Measurements from ENCODE around the gene SCRN2.
A peak's percentile ranks its signal among the peaks of the same experiment; 100 is the strongest.

SCRN2 gene

DNA sequence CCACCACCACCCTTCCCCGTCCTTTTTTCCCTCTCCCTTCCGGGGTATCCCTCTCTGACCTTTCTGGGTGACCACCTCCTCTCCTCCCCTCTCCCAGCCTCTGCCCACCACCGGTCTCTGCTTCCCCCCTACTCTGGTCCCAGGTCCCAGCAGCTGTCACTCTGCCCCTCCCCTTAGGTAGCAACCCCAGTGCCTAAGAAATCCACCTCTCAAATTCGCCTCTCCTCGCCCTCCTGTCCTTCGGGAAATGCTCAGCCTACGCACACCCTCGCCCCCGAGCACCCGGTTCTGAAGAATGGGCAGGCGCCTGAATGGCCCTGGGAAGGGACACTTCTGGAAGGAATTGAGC is 10.7 kb upstream of the SCRN2 start:
- H3K9ac ChIP-seq (ENCODE audit: low read depth, low read length) = no peak overlapping the region
- no peaks in the 10 kb centered on the region for H3K9me3 ChIP-seq (replicated peaks; ENCODE audit: low read length)
- no peak overlapping the region for H3K4me3 ChIP-seq (ENCODE audit: low read length)
- H3K4me2 ChIP-seq (ENCODE audit: low read length) = no peak overlapping the region
- H3K27me3 ChIP-seq (ENCODE audit: control insufficient read depth, insufficient read depth, low read length) = peaks cover 87% of the 10 kb centered on the region
- H3K4me1 ChIP-seq (ENCODE audit: control insufficient read depth, insufficient read depth, low read length) = peaks cover 19% of the 10 kb centered on the region
- no peaks in the 10 kb centered on the region for H3K36me3 ChIP-seq (ENCODE audit: insufficient read depth, low read length)

DNA sequence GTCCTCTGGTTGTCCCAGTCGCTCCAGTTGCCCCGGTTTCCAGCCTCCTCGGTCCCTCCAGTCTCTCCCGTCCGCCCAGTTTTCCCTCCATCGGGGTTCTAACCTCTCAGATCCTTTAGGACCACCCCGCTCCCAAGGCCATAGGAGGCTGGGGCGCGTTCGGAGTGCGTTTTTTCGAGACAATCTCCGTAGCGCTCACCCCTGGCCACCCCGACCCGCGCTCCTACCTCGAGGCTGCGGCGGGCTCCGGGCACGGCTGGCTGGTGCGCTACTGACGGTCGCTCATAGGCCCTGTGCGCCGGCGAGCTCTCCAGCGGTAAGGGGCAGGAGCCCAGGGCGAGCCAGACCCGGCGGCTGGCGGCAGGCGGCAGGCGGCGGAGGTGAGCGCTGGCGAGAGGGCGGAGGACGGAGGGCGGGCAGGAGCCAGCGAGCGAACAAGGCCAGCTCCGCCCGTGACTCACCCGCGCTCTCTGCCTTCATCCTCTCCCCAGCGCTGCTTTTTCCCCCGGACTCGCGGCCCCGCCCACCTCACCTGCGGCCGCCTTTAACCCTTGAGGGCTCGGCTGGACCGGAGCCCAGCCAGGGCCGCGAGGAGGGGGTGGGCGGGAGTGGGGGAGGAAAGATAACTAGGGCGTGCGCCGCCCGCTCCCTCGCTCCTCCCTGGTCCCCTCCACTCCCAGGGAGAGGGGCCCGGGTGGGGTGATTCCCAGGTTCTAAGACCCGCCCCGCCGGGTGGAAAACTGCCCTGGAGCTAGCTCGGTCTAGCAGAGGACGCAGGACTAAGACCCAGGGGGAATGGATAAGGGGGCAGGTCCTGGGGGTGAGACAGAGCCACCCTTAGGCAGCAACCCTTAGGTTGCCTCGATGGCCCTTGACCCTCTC is 9.9 kb upstream of the SCRN2 start, which contains the start of gene SP6:
TSS of gene SP6 (minus strand) at position 472 of the 882 bp plus-strand sequence. CDS start 2,734 bp downstream, outside the sequence.
- peak within 1 kb of the TSS; percentile 48 for H3K4me3 ChIP-seq (ENCODE audit: low read length)
- peak within 1 kb of the TSS; percentile 74 for H3K4me2 ChIP-seq (ENCODE audit: low read length)
- H3K27me3 ChIP-seq (ENCODE audit: control insufficient read depth, insufficient read depth, low read length) = peaks cover 88% of the 10 kb centered on the region
- H3K9me3 ChIP-seq (replicated peaks; ENCODE audit: low read length) = no peaks in the 10 kb centered on the region
- H3K36me3 ChIP-seq (ENCODE audit: insufficient read depth, low read length) = no peaks in the 10 kb centered on the region
- peak within 1 kb of the TSS; percentile 4 for H3K9ac ChIP-seq (ENCODE audit: low read depth, low read length)
- H3K4me1 ChIP-seq (ENCODE audit: control insufficient read depth, insufficient read depth, low read length) = peaks cover 18% of the 10 kb centered on the region

DNA sequence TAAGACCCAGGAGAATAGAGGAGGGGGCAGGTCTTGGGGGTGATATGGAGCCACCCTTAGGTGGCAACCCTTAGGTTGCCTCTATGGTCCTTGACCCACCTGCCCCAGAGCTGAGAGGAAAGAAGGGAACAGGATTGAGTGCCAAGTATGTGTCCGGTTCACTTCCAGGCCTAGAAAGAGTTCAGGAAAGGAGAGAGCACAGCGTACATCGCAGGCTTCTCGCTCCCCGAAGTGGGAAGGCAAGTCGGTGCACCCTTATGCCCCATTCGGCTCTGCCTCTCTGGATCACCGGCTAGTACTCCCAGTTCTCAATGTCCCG is 9.3 kb upstream of the SCRN2 start:
- Histone ChIP-seq H3K4me1 (ENCODE audit: control insufficient read depth, insufficient read depth, low read length) (peaks cover 14% of the 10 kb centered on the region), H3K9me3 (replicated peaks; ENCODE audit: low read length) (no peaks in the 10 kb centered on the region), H3K4me3 (ENCODE audit: low read length) (peak overlapping the region; percentile 48), H3K27me3 (ENCODE audit: control insufficient read depth, insufficient read depth, low read length) (peaks cover 87% of the 10 kb centered on the region), H3K4me2 (ENCODE audit: low read length) (peak overlapping the region; percentile 74), H3K9ac (ENCODE audit: low read depth, low read length) (peak overlapping the region; percentile 4), H3K36me3 (ENCODE audit: insufficient read depth, low read length) (no peaks in the 10 kb centered on the region)

DNA sequence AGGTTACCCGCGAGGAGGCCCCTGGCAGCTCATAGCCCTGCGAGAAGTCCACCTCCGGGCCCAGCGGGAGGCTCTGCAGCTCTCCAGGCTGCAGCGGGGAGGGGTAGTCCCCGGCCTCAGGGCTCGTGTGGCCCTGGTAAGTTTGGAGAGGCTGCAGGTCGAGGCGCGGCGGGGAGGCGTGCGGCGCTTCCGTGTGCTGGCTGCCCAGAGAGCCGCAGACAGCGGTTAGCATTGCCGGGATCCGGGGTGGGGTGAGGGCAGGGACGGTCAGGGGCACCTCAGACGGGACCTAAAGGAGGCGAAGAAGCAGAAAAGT is 7.1 kb upstream of the SCRN2 start:
- no peak overlapping the region for H3K9ac ChIP-seq (ENCODE audit: low read depth, low read length)
- no peak overlapping the region for H3K4me3 ChIP-seq (ENCODE audit: low read length)
- no peaks in the 10 kb centered on the region for H3K9me3 ChIP-seq (replicated peaks; ENCODE audit: low read length)
- H3K36me3 ChIP-seq (ENCODE audit: insufficient read depth, low read length) = no peaks in the 10 kb centered on the region
- H3K27me3 ChIP-seq (ENCODE audit: control insufficient read depth, insufficient read depth, low read length) = peaks cover 65% of the 10 kb centered on the region
- H3K4me1 ChIP-seq (ENCODE audit: control insufficient read depth, insufficient read depth, low read length) = peaks cover 14% of the 10 kb centered on the region
- H3K4me2 ChIP-seq (ENCODE audit: low read length) = no peak overlapping the region

DNA sequence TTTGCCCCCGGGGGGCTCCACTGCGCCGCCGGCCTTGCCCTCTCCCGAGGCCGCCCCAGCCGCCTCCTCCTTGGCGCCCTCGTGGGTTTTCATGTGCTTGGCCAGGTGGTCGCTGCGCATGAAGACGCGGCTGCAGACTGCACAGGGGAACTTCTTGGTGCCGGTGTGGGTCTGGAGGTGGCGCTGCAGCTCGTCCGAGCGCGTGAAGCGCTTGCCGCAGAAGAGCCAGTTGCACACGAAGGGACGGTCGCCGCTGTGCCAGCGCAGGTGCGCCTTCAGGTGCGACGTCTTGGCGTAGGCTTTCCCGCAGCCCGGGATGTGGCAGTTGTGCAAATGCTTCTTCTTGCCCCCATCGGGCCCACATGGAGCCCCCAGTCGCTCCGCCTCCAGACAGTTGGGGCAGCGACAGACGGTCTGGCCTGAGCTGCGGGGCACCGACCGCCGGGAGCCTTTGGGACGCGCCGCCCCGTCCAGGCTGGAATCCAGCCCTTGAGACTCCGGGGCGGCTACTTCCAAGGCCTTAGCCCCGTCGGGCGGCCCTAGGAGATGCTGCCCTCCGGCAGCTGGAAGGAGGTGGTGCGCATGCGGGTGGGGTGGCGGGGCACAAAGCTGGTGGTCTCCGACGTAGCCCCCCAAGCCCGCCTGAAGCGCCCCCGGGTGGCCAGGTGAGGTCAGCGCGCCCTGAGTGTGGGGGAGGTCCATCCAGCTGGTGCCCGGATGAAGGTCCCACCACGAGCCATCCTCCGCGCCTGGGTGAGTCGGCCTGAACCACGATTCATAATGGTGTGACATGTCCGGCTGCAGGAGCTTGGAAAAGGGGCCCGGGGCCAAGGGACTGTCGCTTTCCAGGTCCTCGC is 6.5 kb upstream of the SCRN2 start:
- Histone ChIP-seq H3K27me3 (ENCODE audit: control insufficient read depth, insufficient read depth, low read length) (peaks cover 59% of the 10 kb centered on the region), H3K4me2 (ENCODE audit: low read length) (no peak overlapping the region), H3K9ac (ENCODE audit: low read depth, low read length) (no peak overlapping the region), H3K4me1 (ENCODE audit: control insufficient read depth, insufficient read depth, low read length) (peaks cover 14% of the 10 kb centered on the region), H3K4me3 (ENCODE audit: low read length) (no peak overlapping the region), H3K36me3 (ENCODE audit: insufficient read depth, low read length) (no peaks in the 10 kb centered on the region), H3K9me3 (replicated peaks; ENCODE audit: low read length) (no peaks in the 10 kb centered on the region)

DNA sequence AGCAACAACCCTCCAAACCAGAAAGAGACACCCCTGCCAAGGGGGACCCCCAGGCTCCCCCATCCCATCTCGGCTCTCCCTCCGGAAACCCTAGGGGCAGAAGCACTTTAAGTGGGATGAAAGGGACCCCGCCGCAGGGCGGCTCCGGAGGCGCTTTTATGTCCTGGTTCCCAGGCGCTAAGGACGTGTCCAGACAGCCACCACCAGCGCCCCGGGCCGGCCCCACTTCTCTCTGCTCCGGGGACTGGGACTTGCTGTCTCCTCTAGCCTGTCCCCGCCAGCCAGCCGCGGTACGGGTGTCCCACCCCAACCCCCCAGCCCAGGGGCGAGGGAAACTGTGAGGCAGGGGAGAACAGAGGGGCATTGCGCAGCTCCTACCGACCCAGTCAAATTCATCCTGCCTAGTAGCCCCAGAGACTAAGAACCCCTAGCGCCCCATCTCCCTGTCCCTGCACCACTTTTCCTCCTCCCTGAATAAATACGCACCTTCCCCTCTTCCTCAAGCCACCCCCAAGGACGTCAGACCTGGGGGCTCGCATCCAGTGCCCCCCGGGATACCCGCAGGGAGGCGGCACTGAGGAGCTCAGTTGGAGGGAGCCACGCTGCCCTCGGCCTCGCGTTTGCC is 5.8 kb upstream of the SCRN2 start:
- H3K4me1 ChIP-seq (ENCODE audit: control insufficient read depth, insufficient read depth, low read length) = peaks cover 14% of the 10 kb centered on the region

DNA sequence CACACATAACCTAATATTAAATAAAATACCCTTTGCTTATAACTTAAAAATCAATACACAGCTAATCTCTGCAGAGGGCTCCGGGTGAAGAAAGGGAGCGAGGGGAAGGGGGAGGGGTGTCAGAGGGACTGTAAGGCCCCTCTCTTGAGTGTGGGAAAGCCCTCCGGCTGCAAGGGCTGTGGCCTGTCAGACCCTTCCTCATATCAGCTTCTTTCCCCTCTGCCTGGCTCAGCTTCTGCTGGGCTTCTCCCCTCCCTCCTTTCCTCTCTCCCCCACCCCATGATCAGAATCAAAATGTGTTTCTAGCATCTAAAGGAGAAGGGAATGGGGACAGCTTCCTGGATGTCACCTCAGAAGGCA is 4.6 kb upstream of the SCRN2 start:
- peaks cover 12% of the 10 kb centered on the region for H3K4me1 ChIP-seq (ENCODE audit: control insufficient read depth, insufficient read depth, low read length)
- H3K27me3 ChIP-seq (ENCODE audit: control insufficient read depth, insufficient read depth, low read length) = peaks cover 46% of the 10 kb centered on the region

More for the DNA sequence above, 5.8 kb upstream of the SCRN2 start:
- no peaks in the 10 kb centered on the region for H3K9me3 ChIP-seq (replicated peaks; ENCODE audit: low read length)
- H3K27me3 ChIP-seq (ENCODE audit: control insufficient read depth, insufficient read depth, low read length) = peaks cover 52% of the 10 kb centered on the region
- H3K36me3 ChIP-seq (ENCODE audit: insufficient read depth, low read length) = no peaks in the 10 kb centered on the region
- H3K4me2 ChIP-seq (ENCODE audit: low read length) = no peak overlapping the region
- H3K4me3 ChIP-seq (ENCODE audit: low read length) = no peak overlapping the region
- H3K9ac ChIP-seq (ENCODE audit: low read depth, low read length) = no peak overlapping the region

DNA sequence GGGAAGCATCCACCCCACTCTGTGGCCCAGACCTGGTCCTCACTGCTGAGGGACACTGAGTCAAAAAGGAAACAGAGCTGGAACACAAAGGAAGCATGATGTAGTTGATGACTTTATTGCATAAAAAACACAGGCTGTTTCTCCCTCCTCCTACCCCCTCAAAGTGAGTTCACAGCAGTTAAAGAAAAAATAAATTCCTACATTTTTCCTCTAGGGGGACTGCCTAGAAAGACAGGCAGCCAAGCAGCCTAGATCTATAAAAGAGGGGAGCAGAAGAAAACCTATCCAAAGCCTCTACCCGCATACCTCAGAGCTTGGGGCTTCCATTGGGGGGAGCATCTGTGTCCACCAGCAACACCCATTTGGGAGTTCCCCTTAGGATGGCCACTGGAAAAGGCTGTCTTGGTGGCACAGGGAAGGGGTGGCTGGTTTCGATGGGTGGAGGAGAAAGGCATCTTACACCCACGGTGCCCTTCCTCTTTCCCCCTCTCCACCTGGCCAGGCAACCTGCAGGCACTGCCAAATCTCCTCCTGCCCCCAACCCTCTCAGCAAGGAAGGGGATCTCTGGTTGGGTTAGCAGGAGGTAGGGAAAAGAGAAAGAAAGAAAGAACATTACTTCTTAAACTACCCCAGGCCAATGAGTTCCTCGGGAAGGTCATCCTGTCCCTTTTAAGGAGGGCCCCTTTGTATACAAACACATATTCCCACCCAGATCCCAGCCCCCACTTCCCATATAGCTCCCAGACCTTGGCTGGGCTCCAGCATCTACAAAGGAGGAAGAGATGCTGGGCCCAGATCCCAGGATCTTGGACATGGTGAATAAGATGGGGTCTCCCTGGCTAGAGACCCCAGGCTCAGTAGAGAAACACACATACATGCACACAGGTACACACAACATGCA is 4.0 kb upstream of the SCRN2 start:
- Histone ChIP-seq H3K9ac (ENCODE audit: low read depth, low read length) (no peak overlapping the region), H3K27me3 (ENCODE audit: control insufficient read depth, insufficient read depth, low read length) (peaks cover 41% of the 10 kb centered on the region), H3K4me1 (ENCODE audit: control insufficient read depth, insufficient read depth, low read length) (peaks cover 14% of the 10 kb centered on the region)

More for the DNA sequence above, 4.6 kb upstream of the SCRN2 start:
- no peaks in the 10 kb centered on the region for H3K36me3 ChIP-seq (ENCODE audit: insufficient read depth, low read length)
- no peak overlapping the region for H3K4me2 ChIP-seq (ENCODE audit: low read length)
- H3K9me3 ChIP-seq (replicated peaks; ENCODE audit: low read length) = no peaks in the 10 kb centered on the region
- H3K4me3 ChIP-seq (ENCODE audit: low read length) = no peak overlapping the region
- no peak overlapping the region for H3K9ac ChIP-seq (ENCODE audit: low read depth, low read length)

DNA sequence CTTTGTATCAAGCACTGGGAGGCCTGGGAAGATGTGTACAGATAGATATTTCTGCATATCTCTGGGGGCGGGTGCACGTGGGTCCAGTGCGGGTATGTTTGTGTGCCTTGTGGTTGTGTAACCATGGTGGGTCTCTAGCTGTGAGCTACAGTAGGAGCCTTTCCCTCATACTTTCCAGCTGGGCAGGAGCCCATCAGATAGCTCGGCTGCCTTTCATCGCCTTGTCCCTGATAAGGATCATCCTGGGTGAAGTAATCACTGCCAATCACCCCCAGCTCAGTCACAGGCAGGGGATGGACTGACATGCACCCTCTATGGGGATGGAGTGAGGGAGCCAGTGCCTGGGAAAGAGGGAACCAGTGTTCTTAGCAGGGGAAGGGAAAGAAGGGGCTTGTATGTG is 3.2 kb upstream of the SCRN2 start:
- peaks cover 16% of the 10 kb centered on the region for H3K4me1 ChIP-seq (ENCODE audit: control insufficient read depth, insufficient read depth, low read length)
- no peak overlapping the region for H3K9ac ChIP-seq (ENCODE audit: low read depth, low read length)
- H3K9me3 ChIP-seq (replicated peaks; ENCODE audit: low read length) = no peaks in the 10 kb centered on the region
- no peaks in the 10 kb centered on the region for H3K36me3 ChIP-seq (ENCODE audit: insufficient read depth, low read length)
- H3K4me3 ChIP-seq (ENCODE audit: low read length) = no peak overlapping the region
- peaks cover 35% of the 10 kb centered on the region for H3K27me3 ChIP-seq (ENCODE audit: control insufficient read depth, insufficient read depth, low read length)
- H3K4me2 ChIP-seq (ENCODE audit: low read length) = no peak overlapping the region

More for the DNA sequence above, 4.0 kb upstream of the SCRN2 start:
- Histone ChIP-seq H3K4me2 (ENCODE audit: low read length) (no peak overlapping the region), H3K36me3 (ENCODE audit: insufficient read depth, low read length) (no peaks in the 10 kb centered on the region), H3K4me3 (ENCODE audit: low read length) (no peak overlapping the region), H3K9me3 (replicated peaks; ENCODE audit: low read length) (no peaks in the 10 kb centered on the region)

DNA sequence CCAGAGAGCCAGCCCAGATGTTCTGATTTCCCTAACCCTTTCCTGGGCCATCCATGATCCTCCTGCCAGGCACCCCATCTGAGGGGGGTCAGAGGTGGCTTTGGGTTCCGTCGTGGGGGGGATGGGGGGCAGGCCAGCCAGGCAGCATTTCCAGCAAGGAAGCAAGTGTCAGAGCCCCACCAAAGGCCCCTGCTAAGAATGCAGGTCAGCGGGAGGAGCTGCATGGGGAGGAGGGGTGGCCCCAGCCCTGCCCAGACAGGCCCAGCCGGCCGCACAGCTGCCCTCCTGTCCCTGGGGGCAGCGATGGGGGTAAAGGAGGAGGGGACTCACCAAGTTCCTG is 2.3 kb upstream of the SCRN2 start:
- Histone ChIP-seq H3K9ac (ENCODE audit: low read depth, low read length) (no peak overlapping the region), H3K36me3 (ENCODE audit: insufficient read depth, low read length) (no peaks in the 10 kb centered on the region), H3K27me3 (ENCODE audit: control insufficient read depth, insufficient read depth, low read length) (peaks cover 28% of the 10 kb centered on the region), H3K9me3 (replicated peaks; ENCODE audit: low read length) (no peaks in the 10 kb centered on the region), H3K4me1 (ENCODE audit: control insufficient read depth, insufficient read depth, low read length) (peaks cover 16% of the 10 kb centered on the region), H3K4me3 (ENCODE audit: low read length) (no peak overlapping the region), H3K4me2 (ENCODE audit: low read length) (no peak overlapping the region)

All from skeletal muscle satellite cell (primary cell).